Ovary (tissue), 3 donors: ENCODE results near the gene TMEM243.

Experiments used
- EP300 ChIP-seq: sonication (generic); formaldehyde crosslinking; IDR thresholded peaks from one replicate; pipeline ENCODE4 v1.6.1; 2017; ENCODE audit warnings: antibody characterized with exemption
- POLR2A ChIP-seq: fragments of 450-650 bp; IDR thresholded peaks from one replicate; pipeline ENCODE4 v1.6.1; 2017; ENCODE audit warnings: antibody characterized with exemption, mild to moderate bottlenecking, moderate library complexity
- TF ChIP-seq, protein P1 (sequence below), 3 donors: fragments of 450-650 bp in 2 of 3; fragments of 200-600 bp in 1 of 3; IDR thresholded peaks; one replicate each; pipeline versions ENCODE4 v1.5.1 to v1.8.0; 2016 to 2022; ENCODE audit warnings: antibody characterized with exemption in 3 of 3, mild to moderate bottlenecking in 1 of 3
- donor health status: DM: no; HTN: no; CAD: no.

- TF ChIP-seq, protein P1, sequence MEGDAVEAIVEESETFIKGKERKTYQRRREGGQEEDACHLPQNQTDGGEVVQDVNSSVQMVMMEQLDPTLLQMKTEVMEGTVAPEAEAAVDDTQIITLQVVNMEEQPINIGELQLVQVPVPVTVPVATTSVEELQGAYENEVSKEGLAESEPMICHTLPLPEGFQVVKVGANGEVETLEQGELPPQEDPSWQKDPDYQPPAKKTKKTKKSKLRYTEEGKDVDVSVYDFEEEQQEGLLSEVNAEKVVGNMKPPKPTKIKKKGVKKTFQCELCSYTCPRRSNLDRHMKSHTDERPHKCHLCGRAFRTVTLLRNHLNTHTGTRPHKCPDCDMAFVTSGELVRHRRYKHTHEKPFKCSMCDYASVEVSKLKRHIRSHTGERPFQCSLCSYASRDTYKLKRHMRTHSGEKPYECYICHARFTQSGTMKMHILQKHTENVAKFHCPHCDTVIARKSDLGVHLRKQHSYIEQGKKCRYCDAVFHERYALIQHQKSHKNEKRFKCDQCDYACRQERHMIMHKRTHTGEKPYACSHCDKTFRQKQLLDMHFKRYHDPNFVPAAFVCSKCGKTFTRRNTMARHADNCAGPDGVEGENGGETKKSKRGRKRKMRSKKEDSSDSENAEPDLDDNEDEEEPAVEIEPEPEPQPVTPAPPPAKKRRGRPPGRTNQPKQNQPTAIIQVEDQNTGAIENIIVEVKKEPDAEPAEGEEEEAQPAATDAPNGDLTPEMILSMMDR (IDR thresholded peaks at IDR 0.05), result no peak
- TF ChIP-seq EP300, result no peak
- TF ChIP-seq POLR2A, result no peak
These were observed 7.0 kb downstream of the TMEM243 start for GRCh38 chr7:87212498-87212897.
